HL-60/S4 treated with phorbol 12-myristate 13-acetate at 8.2 ng/mL for 4 days and 3 days (cell line): ENCODE results near the gene TMEM231.
"Not testable (repeated sequence)": the region's sequence is repeated elsewhere in the genome, so short reads cannot be mapped to it uniquely, and the experiment has no call there.

Experiments
- in situ Hi-C: fragments of 300-500 bp; cut with MboI; formaldehyde crosslinking; loops from 2 replicates; pipeline ENCODE4 v1.15.0; 2022; ENCODE audit warnings: low sequenced_read_pairs

The TMEM231 gene

DNA sequence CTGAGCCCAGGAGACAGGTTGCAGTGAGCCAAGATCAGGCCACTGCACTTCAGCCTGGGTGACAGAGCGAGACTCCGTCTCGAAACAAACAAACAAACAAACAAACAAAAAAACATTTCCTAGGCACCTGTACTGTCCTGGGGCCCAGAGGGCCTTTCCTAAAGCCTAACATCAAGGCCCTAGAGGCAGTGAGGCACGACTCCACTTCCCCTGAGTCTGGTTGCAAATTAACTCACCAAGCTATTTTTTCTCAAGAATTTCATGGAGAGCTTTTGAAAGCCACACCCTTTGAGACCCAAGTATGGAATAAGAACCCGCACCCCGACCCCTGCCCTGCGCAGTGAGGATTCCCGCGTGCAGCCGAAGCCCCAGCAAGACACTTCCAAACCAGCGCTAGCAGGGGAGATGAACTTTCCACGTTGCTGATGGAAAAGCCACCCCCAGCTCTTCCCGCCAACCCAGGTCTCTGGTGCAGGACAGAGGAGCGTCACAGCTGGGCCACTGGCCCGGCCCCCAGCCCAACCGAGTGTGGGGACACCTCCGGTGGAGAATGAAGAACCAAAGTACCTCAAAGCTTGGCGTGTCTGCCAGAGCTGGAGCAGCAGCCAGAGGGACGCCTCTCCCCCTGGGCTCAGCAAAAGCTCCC, 21.4 kb downstream of the TMEM231 start:
- in situ Hi-C loops: no loop called here

- in situ Hi-C loops: no loop called here
These were observed 23.3 kb downstream of the TMEM231 start for GRCh38 chr16:75532791-75533190.

- in situ Hi-C loops: no loop called here
These were observed 23.8 kb downstream of the TMEM231 start for GRCh38 chr16:75532142-75532765.

- in situ Hi-C loops: no loop called here
These were observed 26.1 kb downstream of the TMEM231 start for GRCh38 chr16:75529959-75530358.

GRCh38 chr16:75529056-75529905, 26.8 kb downstream of the TMEM231 start:
- in situ Hi-C loops: no loop called here

DNA sequence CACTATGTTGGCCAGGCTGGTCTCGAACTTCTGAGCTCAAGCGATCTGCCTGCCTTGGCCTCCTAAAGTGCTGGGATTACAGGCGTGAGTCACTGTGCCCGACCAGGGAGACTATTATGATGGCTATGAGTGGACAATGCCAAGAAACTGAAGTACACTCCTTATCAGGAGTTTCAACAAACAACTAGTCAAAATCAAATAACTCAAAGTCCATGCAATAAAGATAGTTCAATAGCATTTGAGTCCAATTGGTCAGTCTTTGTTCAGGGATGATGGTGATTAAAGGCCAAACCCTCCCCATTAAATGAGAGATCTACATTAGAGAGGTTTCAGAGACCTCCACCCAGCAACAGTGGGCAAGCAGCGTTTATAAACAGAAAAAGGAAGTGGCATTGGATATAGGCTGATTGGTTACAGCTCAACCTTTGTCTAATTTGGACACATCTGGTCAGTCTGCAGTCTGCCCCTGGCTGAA, 28.2 kb downstream of the TMEM231 start:
- in situ Hi-C loops: no loop called here

GRCh38 chr16:75526032-75526790, 29.8 kb downstream of the TMEM231 start:
- in situ Hi-C loops: no loop called here

DNA sequence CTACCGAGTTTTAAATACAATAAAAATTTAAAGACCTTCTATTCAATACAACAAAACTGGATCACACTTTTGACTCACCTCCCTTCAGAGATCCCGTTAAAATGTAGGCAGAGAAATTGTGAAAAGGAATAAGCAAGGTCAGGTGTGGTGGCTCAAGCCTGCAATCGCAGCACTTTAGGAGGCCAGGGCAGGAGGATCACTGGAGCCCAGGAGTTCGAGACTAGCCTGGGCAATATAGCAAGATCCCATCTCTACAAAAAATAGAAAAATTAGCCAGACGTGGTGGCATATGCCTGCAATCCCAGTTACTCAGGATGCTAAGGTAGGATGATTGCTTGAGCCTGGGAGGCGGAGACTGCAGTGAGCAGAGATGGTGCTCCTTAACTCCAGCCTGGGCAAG, 36.9 kb downstream of the TMEM231 start:
- in situ Hi-C loops: no loop called here

DNA sequence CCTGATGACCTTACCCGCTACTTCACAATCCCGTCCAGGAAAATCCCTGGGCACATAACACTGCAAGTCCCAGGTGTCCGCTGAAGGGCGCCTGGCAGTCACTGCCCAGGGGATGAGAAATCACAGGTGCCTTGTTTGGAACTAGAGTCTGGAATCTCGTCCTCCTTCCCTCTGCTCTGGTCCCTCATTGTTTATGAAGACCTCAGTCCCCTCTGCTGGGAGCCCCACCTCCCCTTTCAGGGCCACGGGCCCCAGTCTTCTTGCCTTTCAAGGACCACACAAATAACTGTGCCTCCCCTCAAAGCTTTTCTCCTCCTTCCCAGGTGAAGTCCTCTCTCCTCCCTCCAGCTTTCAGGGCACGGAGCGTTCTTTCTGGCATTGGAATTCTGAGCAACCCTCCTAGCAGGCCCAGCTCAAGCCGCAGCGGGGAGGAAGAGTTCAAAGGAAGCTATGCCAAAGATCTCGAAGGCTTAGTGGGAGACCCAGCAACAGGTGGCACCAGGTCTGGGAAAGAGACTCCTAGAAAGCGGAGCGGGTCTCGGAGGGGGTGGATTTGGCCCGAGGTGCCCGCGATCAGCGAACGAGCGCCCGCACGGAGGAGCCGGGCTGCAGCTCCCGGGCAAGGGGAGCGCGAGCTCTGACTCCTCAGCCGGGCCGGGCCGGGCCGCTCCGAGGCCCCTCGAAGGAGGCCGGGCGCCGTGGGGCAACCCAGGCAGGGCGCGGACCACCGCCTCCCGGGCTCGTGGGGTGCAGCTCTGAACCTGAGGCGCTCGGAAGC, 39.7 kb downstream of the TMEM231 start:
- in situ Hi-C loops: not testable (repeated sequence)

GRCh38 chr16:75514296-75514695, 41.8 kb downstream of the TMEM231 start:
- in situ Hi-C loops: no loop called here

DNA sequence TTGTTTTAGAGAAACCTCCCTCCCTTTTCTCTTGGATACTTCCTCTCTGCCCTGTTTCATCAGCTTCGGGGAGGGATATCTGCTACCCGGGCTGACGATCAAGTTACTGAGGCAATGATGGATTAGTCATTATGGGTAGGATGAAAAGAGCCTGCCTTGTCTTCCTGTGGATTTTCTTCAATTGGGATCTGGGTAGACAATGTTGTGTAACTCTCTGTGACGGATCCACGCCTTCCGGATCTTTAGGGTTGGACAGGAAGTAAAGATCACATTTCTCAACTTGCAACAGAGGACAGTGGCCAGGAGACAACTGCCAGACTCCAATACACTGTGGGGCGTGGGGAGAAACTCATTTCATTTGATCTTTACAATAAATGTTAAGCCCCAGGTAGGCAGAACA, 49.5 kb downstream of the TMEM231 start:
- in situ Hi-C loops: no loop called here

DNA sequence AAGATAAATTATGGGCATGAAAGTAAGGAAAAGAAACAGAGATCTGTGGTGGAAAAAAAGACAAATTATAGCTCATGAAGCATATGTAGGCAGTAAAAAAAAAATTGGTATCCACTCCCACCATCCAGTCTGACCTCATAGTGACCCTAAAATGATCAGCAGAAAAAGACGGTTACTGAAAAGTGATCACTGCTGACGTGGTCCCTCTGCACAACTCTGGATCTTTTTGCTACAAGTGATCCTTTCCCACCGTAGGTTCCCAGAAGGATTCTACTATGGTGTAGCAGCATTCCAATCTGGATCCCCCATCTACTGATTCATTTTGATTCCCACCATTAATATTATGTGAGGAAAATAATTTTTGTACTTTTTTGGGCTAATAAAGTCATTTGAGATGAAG, 49.9 kb downstream of the TMEM231 start:
- in situ Hi-C loops: no loop called here

DNA sequence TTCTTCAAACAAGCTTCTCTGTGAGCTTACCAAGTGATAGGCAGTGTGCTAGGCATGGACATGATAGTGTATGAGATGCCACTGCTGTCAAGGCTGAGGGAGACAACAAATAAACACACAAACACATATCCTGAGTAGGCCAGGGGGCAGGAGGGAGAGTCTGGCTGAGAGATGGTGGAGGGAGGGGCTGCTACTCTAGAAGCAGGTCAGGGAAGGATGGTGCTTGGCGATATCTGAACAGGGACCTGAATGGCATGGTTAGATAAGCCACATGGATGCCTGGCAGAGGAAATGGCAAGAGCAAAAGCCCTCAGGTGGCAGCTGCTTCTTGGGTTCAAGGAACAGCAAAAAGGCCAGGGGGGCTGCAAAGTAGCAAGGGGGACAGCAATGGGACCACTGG, 52.3 kb downstream of the TMEM231 start:
- in situ Hi-C loops: no loop called here

GRCh38 chr16:75502916-75503605, 53.0 kb downstream of the TMEM231 start:
- in situ Hi-C loops: no loop called here

- in situ Hi-C loops: not testable (repeated sequence)
These were observed 54.2 kb downstream of the TMEM231 start for GRCh38 chr16:75501820-75502219.

DNA sequence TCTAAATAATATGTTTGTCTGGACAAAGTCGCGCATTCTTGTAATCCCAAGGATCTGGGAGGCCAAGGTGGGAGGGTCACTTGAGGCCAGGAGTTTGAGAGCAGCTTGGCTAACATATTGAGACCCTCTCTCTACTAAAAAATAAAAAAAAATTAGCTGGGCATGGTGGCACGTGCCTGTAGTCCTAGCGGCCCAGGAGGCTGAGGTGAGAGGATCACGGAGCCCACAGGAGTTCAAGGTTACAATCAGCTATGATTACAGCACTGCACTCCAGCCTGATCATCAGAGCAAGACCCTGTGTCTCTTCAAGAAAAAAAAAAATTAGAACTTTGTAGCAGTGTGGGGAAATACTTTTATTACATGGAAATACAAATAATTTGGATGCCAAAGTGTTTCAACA, 54.7 kb downstream of the TMEM231 start:
- in situ Hi-C loops: no loop called here

GRCh38 chr16:75498605-75499322, 57.3 kb downstream of the TMEM231 start:
- in situ Hi-C loops: loop anchor here (25.0 kb wide), 1 partner anchor 264 kb away; no protein-coding TSS in a partner anchor

DNA sequence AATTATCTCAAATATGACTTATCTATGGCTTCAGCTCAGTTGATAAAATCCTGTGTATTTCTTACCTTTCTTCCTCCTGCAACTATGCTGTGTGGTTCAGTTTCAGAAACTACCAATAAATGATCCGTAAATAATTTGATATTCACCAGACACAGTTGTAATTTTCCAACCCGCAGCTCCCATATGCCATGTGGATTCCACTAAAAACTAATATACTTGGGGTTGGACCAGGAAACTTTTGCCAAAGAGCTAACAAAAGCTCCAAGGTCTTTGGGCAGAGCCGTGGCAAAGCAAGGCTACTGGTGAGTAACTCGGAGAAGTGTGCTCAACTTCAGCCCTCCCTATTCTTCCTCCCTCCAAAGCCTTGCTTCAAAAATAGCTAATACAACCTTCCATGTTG, 58.5 kb downstream of the TMEM231 start:
- in situ Hi-C loops: loop anchor here (25.0 kb wide), 1 partner anchor 265 kb away; no protein-coding TSS in a partner anchor
